ENCODE data around the gene MAP2K5.
A peak's percentile ranks its signal among the peaks of the same experiment; 100 is the strongest.

Gene MAP2K5

GRCh38 chr15:67784090-67784781 lies 241.7 kb downstream of the MAP2K5 start:
- no peak for DNase-seq

- no peak for DNase-seq
Measured at GRCh38 chr15:67784856-67785430, 242.4 kb downstream of the MAP2K5 start.

GRCh38 chr15:67785431-67785830 lies 242.9 kb downstream of the MAP2K5 start:
- no peak for DNase-seq

- DNase-seq: no peak
Measured at GRCh38 chr15:67786646-67787045, 244.1 kb downstream of the MAP2K5 start.

- no peak for DNase-seq
Measured at GRCh38 chr15:67788986-67789385, 246.5 kb downstream of the MAP2K5 start.

GRCh38 chr15:67790610-67791319 lies 248.3 kb downstream of the MAP2K5 start:
- DNase-seq: no peak

- no peak for DNase-seq
Measured at GRCh38 chr15:67792250-67792942, 249.9 kb downstream of the MAP2K5 start.

GRCh38 chr15:67794832-67795574 lies 252.5 kb downstream of the MAP2K5 start:
- no peak for DNase-seq

- DNase-seq: no peak
Measured at GRCh38 chr15:67796196-67797127, 254.0 kb downstream of the MAP2K5 start.

GRCh38 chr15:67799801-67800205 lies 257.3 kb downstream of the MAP2K5 start:
- no peak for DNase-seq

- DNase-seq: no peak
Measured at GRCh38 chr15:67801142-67801541, 258.6 kb downstream of the MAP2K5 start.

GRCh38 chr15:67801926-67802914 lies 259.7 kb downstream of the MAP2K5 start:
- DNase-seq: no peak

GRCh38 chr15:67803299-67803698 lies 260.8 kb downstream of the MAP2K5 start:
- DNase-seq: no peak

GRCh38 chr15:67803996-67804843 lies 261.7 kb downstream of the MAP2K5 start:
- DNase-seq: peak; percentile 49

GRCh38 chr15:67805008-67805665 lies 262.6 kb downstream of the MAP2K5 start:
- no peak for DNase-seq

- DNase-seq: peak; percentile 28
Measured at GRCh38 chr15:67805666-67806516, 263.4 kb downstream of the MAP2K5 start.

GRCh38 chr15:67806536-67806935 lies 264.0 kb downstream of the MAP2K5 start:
- no peak for DNase-seq
